Endothelial cell of umbilical vein (primary cell): ENCODE measurements around the gene BTLA. TPM values are rescaled to one million over a fixed set of nuclear protein-coding genes. Genes with fewer than 3 reads are reported as not detected.

Source experiments
- BruUV-seq: library from RNA; stranded (reverse); fragments of 400-500 nt; replicated peaks from 2 replicates; lab custom pipeline; 2021; lab: Mats Ljungman, UMichigan
- CTCF ChIA-PET: fragments of 300-600, 350-600 bp; sonication (Branson Sonifier 250); formaldehyde crosslinking; loops from one replicate; lab custom pipeline; 2021; ENCODE audit warnings: antibody characterized with exemption, inconsistent platforms; lab: Charles Lee
- POLR2A ChIA-PET: fragments of 300-600, 350-600 bp; sonication (Branson Sonifier 250); formaldehyde crosslinking; loops from one replicate; lab custom pipeline; 2021; ENCODE audit warnings: antibody characterized with exemption, inconsistent platforms; lab: Charles Lee
- DNase-seq: peaks from one replicate; pipeline ENCODE4 v3.0.0-alpha.2; 2011; ENCODE audit warnings: low read depth, low spot score
- FAIRE-seq: peaks from 2 replicates; lab custom pipeline; 2011; peaks lifted over from hg19 to GRCh38; lab: Jason Lieb, UNC
- H2AFZ ChIP-seq: 2 replicates; pipeline ENCODE4 v1.6.0; 2012; ENCODE audit warnings: low read depth, low read length, control low read depth, inconsistent platforms
- H3K27ac ChIP-seq: 2 replicates; pipeline ENCODE4 v1.5.1; 2011; ENCODE audit warnings: low read depth, mild to moderate bottlenecking, control low read depth, low read length, moderate library complexity; ENCODE audit not compliant: insufficient read depth
- H3K27me3 ChIP-seq, 2 experiments: 2 replicates each; pipeline versions ENCODE4 v1.6.0 to v1.6.1; 2011; ENCODE audit warnings: low read length in 2 of 2, mixed read lengths in 1 of 2; ENCODE audit not compliant: control insufficient read depth in 2 of 2, insufficient read depth in 2 of 2
- H3K36me3 ChIP-seq, 2 experiments: 2 replicates in 1 of 2; 3 replicates in 1 of 2; pipeline ENCODE4 v1.5.1; 2011; ENCODE audit warnings: low read length in 2 of 2, mild to moderate bottlenecking in 1 of 2, moderate library complexity in 1 of 2; ENCODE audit not compliant: control insufficient read depth in 2 of 2, insufficient read depth in 2 of 2; ENCODE audit errors: extremely low read depth in 1 of 2
- H3K4me1 ChIP-seq: 3 replicates; pipeline ENCODE4 v1.5.1; 2011; ENCODE audit warnings: mild to moderate bottlenecking, low read length; ENCODE audit not compliant: control insufficient read depth, insufficient read depth; ENCODE audit errors: extremely low read depth
- H3K4me2 ChIP-seq: 2 replicates; pipeline ENCODE4 v1.6.1; 2011; ENCODE audit warnings: low read length, control low read depth, mixed read lengths; ENCODE audit not compliant: insufficient read depth
- H3K4me3 ChIP-seq, 3 experiments: fragments of 200-600 bp in 1 of 3; sonication (generic), shearing (Covaris generic) in 1 of 3; replicated peaks in 1 of 3; 2 replicates each; pipeline ENCODE4 v1.5.1; 2011 to 2016; ENCODE audit warnings: control low read depth in 3 of 3, low read length in 3 of 3, mild to moderate bottlenecking in 2 of 3, inconsistent platforms in 1 of 3, low read depth in 1 of 3, moderate library complexity in 1 of 3; ENCODE audit not compliant: insufficient read depth in 1 of 3
- H3K79me2 ChIP-seq: 2 replicates; pipeline ENCODE4 v1.6.0; 2012; ENCODE audit warnings: low read length, inconsistent platforms; ENCODE audit not compliant: control insufficient read depth, insufficient read depth
- H3K9ac ChIP-seq: replicated peaks from 2 replicates; pipeline ENCODE3; 2011; ENCODE audit warnings: low read length, control low read depth; ENCODE audit not compliant: insufficient read depth; ENCODE audit errors: extremely low read depth
- H3K9me1 ChIP-seq: replicated peaks from 3 replicates; pipeline ENCODE4 v1.6.0; 2011; ENCODE audit warnings: mild to moderate bottlenecking, low read length; ENCODE audit not compliant: control insufficient read depth, insufficient read depth; ENCODE audit errors: extremely low read depth
- H3K9me3 ChIP-seq: replicated peaks from 2 replicates; pipeline ENCODE4 v1.5.1; 2012; ENCODE audit warnings: low read length, inconsistent platforms; ENCODE audit not compliant: control insufficient read depth, insufficient read depth
- H4K20me1 ChIP-seq: replicated peaks from 2 replicates; pipeline ENCODE3; 2011; ENCODE audit warnings: mild to moderate bottlenecking, low read length; ENCODE audit not compliant: control insufficient read depth, insufficient read depth; ENCODE audit errors: extremely low read depth
- EZH2 ChIP-seq: IDR thresholded peaks from 2 replicates; pipeline ENCODE4 v1.6.1; 2012; ENCODE audit warnings: borderline replicate concordance, low read depth, mild to moderate bottlenecking, moderate library complexity, low read length, inconsistent platforms; ENCODE audit not compliant: severe bottlenecking
- FOS ChIP-seq: IDR thresholded peaks from 2 replicates; pipeline ENCODE4 v1.6.1; 2011; ENCODE audit warnings: mild to moderate bottlenecking, low read length, moderate library complexity, borderline replicate concordance; ENCODE audit not compliant: insufficient read depth
- GATA2 ChIP-seq: IDR thresholded peaks from 2 replicates; pipeline ENCODE4 v1.7.0; 2011; ENCODE audit warnings: low read depth, mild to moderate bottlenecking, moderate library complexity, mixed read lengths, low read length; ENCODE audit not compliant: insufficient read length, insufficient read depth
- JUN ChIP-seq: IDR thresholded peaks from 2 replicates; pipeline ENCODE4 v1.6.1; 2011; ENCODE audit warnings: borderline replicate concordance, low read depth; ENCODE audit not compliant: insufficient read length, insufficient read depth
- MYC ChIP-seq: IDR thresholded peaks from one replicate; pipeline ENCODE4 v1.6.1; 2011; ENCODE audit warnings: mild to moderate bottlenecking, low read depth, low read length
- POLR2A ChIP-seq: IDR thresholded peaks from 2 replicates; pipeline ENCODE4 v1.6.1; 2012; ENCODE audit warnings: low read depth, mild to moderate bottlenecking, control low read depth, low read length
- POLR2AphosphoS5 ChIP-seq: IDR thresholded peaks from 2 replicates; pipeline ENCODE4 v1.6.1; 2012; ENCODE audit warnings: low read depth, mild to moderate bottlenecking, control low read depth, low read length, moderate library complexity; ENCODE audit not compliant: insufficient read depth
- dilution Hi-C: fragments of 300-500 bp; cut with MboI; formaldehyde crosslinking; loops from one replicate; pipeline ENCODE4 v1.15.0; 2019; ENCODE audit warnings: low sequenced_read_pairs; ENCODE audit not compliant: extremely low pct_ligation_motif_present
- intact Hi-C: fragments of 100-400 bp; cut with micrococcal nuclease; formaldehyde crosslinking; loops from one replicate; pipeline ENCODE4 v1.10.0; 2022
- polyA plus RNA-seq, 4 experiments: library from polyadenylated mRNA; depleted of rRNA in 3 of 4; stranded (reverse) in 3 of 4; unstranded in 1 of 4; fragments of >200 nt; gene quantifications; 2 replicates each; pipeline versions ENCODE4 v1.2.1 to v1.2.3, GENCODE V29; 2011 to 2012; ENCODE audit warnings: missing spikeins in 1 of 4
- total RNA-seq: library from RNA; stranded (reverse); gene quantifications from 2 replicates; pipeline ENCODE4 v1.2.3, GENCODE V29; 2021
- TF ChIP-seq, protein P1 (sequence below), 2 donors: IDR thresholded peaks; 1 replicate in 1 of 2; 2 replicates in 1 of 2; pipeline ENCODE4 v1.5.1; 2011; ENCODE audit warnings: low read length in 2 of 2, mild to moderate bottlenecking in 2 of 2, moderate library complexity in 2 of 2, control low read depth in 1 of 2, inconsistent platforms in 1 of 2, low read depth in 1 of 2; ENCODE audit not compliant: insufficient read depth in 1 of 2; ENCODE audit errors: extremely low read depth in 1 of 2
- TF ChIP-seq, protein P2 (sequence below): IDR thresholded peaks from 2 replicates; pipeline ENCODE4 v1.6.1; 2011; ENCODE audit not compliant: insufficient read depth, insufficient read length

Gene BTLA
- total and polyA plus RNA-seq, 2 donors (not counting 3 experiments of a cell fraction or from before 2014, with no cell fraction given), result not detected

DNA sequence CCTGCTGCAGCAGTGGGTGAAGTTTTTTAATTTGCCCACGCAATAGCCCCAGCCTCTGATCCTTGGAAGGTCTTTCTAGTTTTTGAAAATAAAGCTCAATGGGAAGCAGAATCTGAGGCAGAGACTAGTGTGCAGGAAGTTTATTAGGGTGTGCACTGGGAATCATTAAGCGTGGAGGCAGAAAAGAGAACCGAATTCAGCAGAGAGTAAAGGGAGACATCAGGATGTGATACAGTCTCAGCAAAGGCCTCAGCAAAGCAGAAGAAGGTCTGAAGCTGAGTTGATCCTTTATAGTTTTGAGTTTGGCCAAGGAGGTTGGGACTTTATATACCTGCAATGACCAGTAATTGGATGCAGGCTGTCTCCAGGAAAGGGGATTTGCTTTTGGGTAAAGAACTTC is 4.9 kb upstream of the BTLA start:
- Histone ChIP-seq H3K27ac (no peak overlapping the region), H3K27me3 (no peaks in the 10 kb centered on the region), H3K4me1 (peaks cover 18% of the 10 kb centered on the region), H3K9me3 (no peaks in the 10 kb centered on the region), H3K9ac (no peak overlapping the region), H3K79me2 (no peaks in the 10 kb centered on the region), H3K9me1 (no peaks in the 10 kb centered on the region), H3K4me3 (no peak overlapping the region), H2AFZ (no peak overlapping the region), H3K36me3 (no peaks in the 10 kb centered on the region), H3K4me2 (no peak overlapping the region), H4K20me1 (no peaks in the 10 kb centered on the region)
- TF ChIP-seq GATA2 (no peak), POLR2A (no peak), JUN (no peak), POLR2AphosphoS5 (no peak), FOS (no peak), EZH2 (no peak), MYC (no peak)
- TF ChIP-seq, protein P1, sequence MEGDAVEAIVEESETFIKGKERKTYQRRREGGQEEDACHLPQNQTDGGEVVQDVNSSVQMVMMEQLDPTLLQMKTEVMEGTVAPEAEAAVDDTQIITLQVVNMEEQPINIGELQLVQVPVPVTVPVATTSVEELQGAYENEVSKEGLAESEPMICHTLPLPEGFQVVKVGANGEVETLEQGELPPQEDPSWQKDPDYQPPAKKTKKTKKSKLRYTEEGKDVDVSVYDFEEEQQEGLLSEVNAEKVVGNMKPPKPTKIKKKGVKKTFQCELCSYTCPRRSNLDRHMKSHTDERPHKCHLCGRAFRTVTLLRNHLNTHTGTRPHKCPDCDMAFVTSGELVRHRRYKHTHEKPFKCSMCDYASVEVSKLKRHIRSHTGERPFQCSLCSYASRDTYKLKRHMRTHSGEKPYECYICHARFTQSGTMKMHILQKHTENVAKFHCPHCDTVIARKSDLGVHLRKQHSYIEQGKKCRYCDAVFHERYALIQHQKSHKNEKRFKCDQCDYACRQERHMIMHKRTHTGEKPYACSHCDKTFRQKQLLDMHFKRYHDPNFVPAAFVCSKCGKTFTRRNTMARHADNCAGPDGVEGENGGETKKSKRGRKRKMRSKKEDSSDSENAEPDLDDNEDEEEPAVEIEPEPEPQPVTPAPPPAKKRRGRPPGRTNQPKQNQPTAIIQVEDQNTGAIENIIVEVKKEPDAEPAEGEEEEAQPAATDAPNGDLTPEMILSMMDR (IDR thresholded peaks at IDR 0.05; ENCODE audit: extremely low read depth in 1 of 2, insufficient read depth in 1 of 2, low read depth in 1 of 2, low read length in 2 of 2), result no peak
- TF ChIP-seq, protein P2, sequence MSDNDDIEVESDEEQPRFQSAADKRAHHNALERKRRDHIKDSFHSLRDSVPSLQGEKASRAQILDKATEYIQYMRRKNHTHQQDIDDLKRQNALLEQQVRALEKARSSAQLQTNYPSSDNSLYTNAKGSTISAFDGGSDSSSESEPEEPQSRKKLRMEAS, result no peak
- CTCF ChIA-PET, result interaction anchor here (1.2 to 2.9 kb wide), 4 partner anchors 10 to 392 kb away, joined by 4 to 6 read pairs (median 4); no protein-coding TSS in a partner anchor
- dilution Hi-C loops (no loop called here), intact Hi-C loops (no loop called here)
- DNase-seq, result no peak
- POLR2A ChIA-PET, result no interaction called here
- FAIRE-seq, result no peak
- no TSS peak for BruUV-seq
